ENCODE measurements around the gene TLN1.

Gene TLN1

GRCh38 chr9:35700942-35701341, 31.1 kb downstream of the TLN1 start:
- no peak for DNase-seq

GRCh38 chr9:35700031-35700430, 32.0 kb downstream of the TLN1 start:
- DNase-seq = no peak

- DNase-seq = no peak
Measured at GRCh38 chr9:35698231-35698630, 33.8 kb downstream of the TLN1 start.

- no peak for DNase-seq
Measured at GRCh38 chr9:35697486-35697885, 34.5 kb downstream of the TLN1 start.

- no peak for DNase-seq
Measured at GRCh38 chr9:35696520-35697215, 35.3 kb downstream of the TLN1 start.

- no peak for DNase-seq
Measured at GRCh38 chr9:35695943-35696401, 36.0 kb downstream of the TLN1 start.

GRCh38 chr9:35691757-35692301, 40.2 kb downstream of the TLN1 start:
- DNase-seq = no peak

- DNase-seq = no peak
Measured at GRCh38 chr9:35691334-35691650, 40.7 kb downstream of the TLN1 start.

GRCh38 chr9:35690614-35691333, 41.2 kb downstream of the TLN1 start:
- no peak for DNase-seq

- no peak for DNase-seq
Measured at GRCh38 chr9:35690294-35690613, 41.7 kb downstream of the TLN1 start.

GRCh38 chr9:35689542-35690293, 42.3 kb downstream of the TLN1 start, which contains the start of gene TPM2:
Gene TPM2 (minus strand): TSS chr9:35689925. CDS start chr9:35689817, 108 bp downstream.
- no peak for DNase-seq

- DNase-seq = no peak
Measured at GRCh38 chr9:35688558-35689541, 43.1 kb downstream of the TLN1 start.

- no peak for DNase-seq
Measured at GRCh38 chr9:35687972-35688557, 43.9 kb downstream of the TLN1 start.

GRCh38 chr9:35687306-35687705, 44.7 kb downstream of the TLN1 start:
- no peak for DNase-seq

- no peak for DNase-seq
Measured at GRCh38 chr9:35686222-35687203, 45.5 kb downstream of the TLN1 start.

- DNase-seq = no peak
Measured at GRCh38 chr9:35685506-35685905, 46.5 kb downstream of the TLN1 start.

- DNase-seq = no peak
Measured at GRCh38 chr9:35684921-35685320, 47.1 kb downstream of the TLN1 start.

GRCh38 chr9:35683323-35683722, 48.7 kb downstream of the TLN1 start:
- no peak for DNase-seq

- no peak for DNase-seq
Measured at GRCh38 chr9:35682520-35683315, 49.3 kb downstream of the TLN1 start.

GRCh38 chr9:35682051-35682450, 49.9 kb downstream of the TLN1 start:
- DNase-seq = no peak

Measured in SHP77 treated with DMSO at 0.1 percent for 48 hours (cell line).